ENCODE data around the gene OR10V1. TPM values are rescaled to one million over a fixed set of nuclear protein-coding genes. Genes with fewer than 3 reads are reported as not detected.

The OR10V1 gene
- not detected for total RNA-seq

- no peak within 1 kb of the TSS for H3K27ac ChIP-seq
Observed at GRCh38 chr11:59713745-59714144, at the start of gene OR10V1. Gene OR10V1 (minus strand): TSS chr11:59713845. CDS start chr11:59713845, 0 bp downstream.

GRCh38 chr11:59761993-59762392 is 48.3 kb upstream of the OR10V1 start:
- no peaks in the 10 kb centered on the region for H3K27me3 ChIP-seq
- H3K27ac ChIP-seq = no peak overlapping the region
- no peak for DNase-seq (ENCODE audit: low spot score in 2 of 2)
- H3K36me3 ChIP-seq = no peaks in the 10 kb centered on the region
- H3K9me3 ChIP-seq = no peaks in the 10 kb centered on the region
- H3K4me1 ChIP-seq = no peaks in the 10 kb centered on the region
- intact Hi-C loops (cut with DNase I) = no loop called here
- no peak overlapping the region for H3K4me3 ChIP-seq
- TF ChIP-seq CTCF (IDR thresholded peaks at IDR 0.05) = no peak

More at GRCh38 chr11:59713745-59714144, at the start of gene OR10V1:
- no peaks in the 10 kb centered on the region for H3K27me3 ChIP-seq
- DNase-seq (ENCODE audit: low spot score in 2 of 2) = no peak
- H3K36me3 ChIP-seq = no peaks in the 10 kb centered on the region
- no peaks in the 10 kb centered on the region for H3K9me3 ChIP-seq
- intact Hi-C loops (cut with DNase I) = no loop called here
- no peak within 1 kb of the TSS for H3K4me3 ChIP-seq
- TF ChIP-seq CTCF (IDR thresholded peaks at IDR 0.05) = no peak
- no peaks in the 10 kb centered on the region for H3K4me1 ChIP-seq

GRCh38 chr11:59760771-59761170 is 47.1 kb upstream of the OR10V1 start:
- Histone ChIP-seq H3K9me3 (no peaks in the 10 kb centered on the region), H3K4me3 (no peak overlapping the region), H3K36me3 (no peaks in the 10 kb centered on the region), H3K4me1 (peaks cover 0 to 5% of the 10 kb centered on the region in 2 donors), H3K27me3 (no peaks in the 10 kb centered on the region), H3K27ac (no peak overlapping the region)
- intact Hi-C loops (cut with DNase I) = no loop called here
- TF ChIP-seq CTCF (IDR thresholded peaks at IDR 0.05) = no peak
- DNase-seq (ENCODE audit: low spot score in 2 of 2) = no peak

- H3K4me1 ChIP-seq = peaks cover 0 to 9% of the 10 kb centered on the region in 2 donors
- no peaks in the 10 kb centered on the region for H3K36me3 ChIP-seq
- DNase-seq (ENCODE audit: low spot score in 2 of 2) = no peak
- TF ChIP-seq CTCF (IDR thresholded peaks at IDR 0.05) = no peak
- H3K27ac ChIP-seq = no peak overlapping the region
- no peaks in the 10 kb centered on the region for H3K27me3 ChIP-seq
- no peak overlapping the region for H3K4me3 ChIP-seq
- intact Hi-C loops (cut with DNase I) = no loop called here
- no peaks in the 10 kb centered on the region for H3K9me3 ChIP-seq
Observed at GRCh38 chr11:59759900-59760299, 46.3 kb upstream of the OR10V1 start.

GRCh38 chr11:59758401-59759037 is 44.9 kb upstream of the OR10V1 start:
- H3K27me3 ChIP-seq = no peaks in the 10 kb centered on the region
- DNase-seq (ENCODE audit: low spot score in 2 of 2) = no peak
- intact Hi-C loops (cut with DNase I) = no loop called here
- H3K9me3 ChIP-seq = no peaks in the 10 kb centered on the region
- TF ChIP-seq CTCF (IDR thresholded peaks at IDR 0.05) = no peak
- peaks cover 0 to 9% of the 10 kb centered on the region in 2 donors for H3K4me1 ChIP-seq
- H3K36me3 ChIP-seq = no peaks in the 10 kb centered on the region
- H3K27ac ChIP-seq = no peak overlapping the region
- H3K4me3 ChIP-seq = no peak overlapping the region
